ENCODE data around the gene AADACL3.

The AADACL3 gene

DNA sequence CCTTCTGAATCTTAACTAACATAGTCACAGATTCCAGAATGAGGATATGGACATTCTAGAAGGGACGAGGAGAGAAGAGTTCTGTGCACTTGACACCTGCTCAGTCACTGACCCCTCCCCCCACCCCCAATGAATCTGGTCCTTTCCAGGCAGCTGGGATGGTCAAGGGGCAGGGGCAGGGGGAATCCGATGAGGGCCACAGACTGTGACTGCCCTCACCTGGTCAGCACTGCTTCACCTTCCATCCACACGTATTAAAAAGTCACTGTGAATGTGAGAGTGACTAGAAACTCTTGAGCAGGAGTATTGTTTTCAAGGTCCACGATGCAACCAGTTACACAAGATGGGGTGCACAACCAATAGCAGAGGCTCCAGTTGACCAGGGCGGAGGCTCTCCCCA is 48.1 kb downstream of the AADACL3 start:
- no peak for DNase-seq (ENCODE audit: low read depth in 2 of 3, low spot score in 1 of 3)

DNA sequence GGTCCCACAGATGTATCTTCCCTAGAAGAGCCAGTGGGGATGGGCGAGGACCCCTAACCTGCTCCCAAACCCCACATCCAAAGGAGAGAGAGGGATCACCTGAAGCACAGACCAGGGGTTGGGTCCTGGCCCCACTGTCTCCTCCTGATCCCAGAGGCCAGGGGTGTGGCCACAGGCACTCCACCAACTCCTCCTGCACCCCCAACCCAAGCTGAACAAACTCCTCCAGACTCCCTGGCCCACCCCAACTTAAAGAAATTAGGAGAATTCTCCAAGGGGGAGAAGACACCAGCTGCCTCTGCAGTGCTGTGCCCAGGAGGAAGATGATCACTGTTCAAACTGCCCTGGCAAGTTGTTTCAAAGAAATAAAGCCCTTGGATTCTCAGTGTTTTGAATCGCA is 53.1 kb downstream of the AADACL3 start:
- no peak for DNase-seq (ENCODE audit: low read depth in 2 of 3, low spot score in 1 of 3)

DNA sequence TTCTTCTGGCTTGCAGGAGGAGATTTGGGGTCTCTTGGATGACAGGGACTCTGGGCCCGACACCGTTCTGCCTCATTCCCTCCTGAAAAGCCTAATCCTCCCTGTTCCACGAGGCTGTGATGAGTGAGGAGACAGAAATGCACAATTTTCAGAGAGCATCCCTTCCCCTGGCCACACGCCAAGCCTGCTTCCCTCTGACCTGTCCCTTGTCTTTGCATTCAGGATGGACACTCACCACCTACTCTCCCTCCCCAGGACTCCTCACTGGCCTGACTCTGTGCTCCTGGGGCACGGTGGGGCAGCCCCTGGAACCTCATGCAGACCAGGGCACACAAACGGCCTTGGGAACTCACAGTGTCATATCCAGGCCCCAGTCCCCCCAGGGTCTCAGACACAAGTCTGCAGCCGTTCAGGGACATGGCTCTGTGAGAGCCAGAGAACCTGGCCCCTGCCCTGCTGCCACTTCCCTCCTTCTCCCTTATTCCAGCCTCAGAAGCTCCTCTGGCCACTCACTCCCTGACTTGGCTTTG is 54.1 kb downstream of the AADACL3 start:
- no peak for DNase-seq (ENCODE audit: low read depth in 2 of 3, low spot score in 1 of 3)

DNA sequence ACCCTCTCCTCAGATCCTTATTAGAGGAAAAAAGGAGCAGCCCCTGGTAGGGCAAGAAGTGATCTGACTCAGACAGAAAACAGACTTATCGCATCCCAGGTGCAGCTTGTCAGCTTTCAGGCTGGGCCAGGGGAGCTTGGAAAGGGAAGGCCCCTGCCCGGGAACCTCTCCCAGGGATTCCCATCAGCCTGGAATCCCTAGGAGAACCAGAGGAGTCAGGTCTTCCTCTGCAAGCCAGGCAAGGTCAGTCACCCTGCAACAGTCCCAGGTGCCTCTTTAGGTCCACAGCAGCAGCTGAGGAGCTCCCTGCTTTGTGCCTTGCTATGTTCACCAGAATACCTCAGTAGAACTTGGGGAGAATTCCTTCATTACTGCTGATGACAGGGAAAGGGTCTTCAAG is 54.7 kb downstream of the AADACL3 start:
- no peak for DNase-seq (ENCODE audit: low read depth in 2 of 3, low spot score in 1 of 3)

DNA sequence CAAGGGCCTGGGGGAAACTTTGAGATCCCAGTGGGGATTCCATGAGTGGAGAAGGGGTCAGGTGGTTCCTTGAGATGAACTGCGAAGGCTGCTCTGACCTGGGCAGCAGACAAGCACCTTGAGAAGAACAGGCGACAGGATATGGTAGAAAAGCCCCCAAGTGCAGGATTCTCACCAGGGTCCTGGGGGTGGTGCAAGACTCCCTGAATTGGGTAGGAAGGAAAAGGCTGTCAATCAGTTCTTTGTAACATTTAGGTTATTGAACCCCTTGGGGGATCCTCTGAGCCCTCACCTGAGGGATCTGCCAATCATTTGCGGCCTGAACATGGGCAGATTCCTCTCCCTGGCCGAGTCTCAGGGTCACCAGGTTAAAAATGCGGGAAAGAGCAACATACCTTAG is 55.3 kb downstream of the AADACL3 start:
- no peak for DNase-seq (ENCODE audit: low read depth in 2 of 3, low spot score in 1 of 3)

DNA sequence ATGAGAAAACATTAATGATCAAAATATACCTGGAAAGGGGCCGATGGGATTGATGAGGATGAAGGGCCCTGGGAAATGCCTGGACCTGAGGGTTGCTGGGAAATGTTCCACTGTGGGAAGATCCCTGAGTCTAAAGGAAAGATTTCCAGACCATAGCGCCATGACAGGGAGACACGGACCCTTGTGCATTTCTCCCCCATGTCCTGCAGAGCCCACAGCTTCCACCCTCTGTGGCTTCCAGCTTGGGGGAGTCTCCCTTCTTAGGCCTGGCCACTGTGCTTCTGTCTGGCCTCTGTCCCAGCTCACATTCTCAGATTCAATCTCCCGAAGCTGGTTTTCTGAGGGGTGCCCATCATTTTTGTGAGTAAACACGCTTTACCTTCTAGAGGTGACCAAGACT is 56.6 kb downstream of the AADACL3 start:
- no peak for DNase-seq (ENCODE audit: low read depth in 2 of 3, low spot score in 1 of 3)

DNA sequence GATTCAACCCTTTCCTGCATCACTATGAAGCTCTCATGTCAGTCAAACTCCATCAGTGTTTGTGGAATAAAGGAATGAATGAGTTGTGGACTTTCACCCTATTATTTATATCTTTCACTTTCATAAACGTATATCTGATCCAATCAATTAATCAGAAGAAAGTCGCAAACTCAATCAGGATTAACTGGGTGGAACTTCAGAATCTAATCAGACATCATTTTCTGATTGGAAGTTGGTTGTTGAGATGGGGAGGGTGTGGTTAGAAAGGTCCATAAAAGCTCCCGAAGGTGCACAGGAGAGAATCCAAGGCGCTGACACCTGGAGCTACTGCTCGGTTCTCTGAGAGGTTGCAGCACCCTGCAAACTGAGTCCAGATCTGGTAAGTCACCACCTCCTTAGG is 57.5 kb downstream of the AADACL3 start, which contains the start of gene PRAMEF12:
Gene PRAMEF12 (plus strand): TSS at position 301 of the 400 bp plus-strand sequence. CDS start 1,130 bp downstream, outside the sequence.
- DNase-seq (ENCODE audit: low read depth in 2 of 3, low spot score in 1 of 3), result no peak

DNA sequence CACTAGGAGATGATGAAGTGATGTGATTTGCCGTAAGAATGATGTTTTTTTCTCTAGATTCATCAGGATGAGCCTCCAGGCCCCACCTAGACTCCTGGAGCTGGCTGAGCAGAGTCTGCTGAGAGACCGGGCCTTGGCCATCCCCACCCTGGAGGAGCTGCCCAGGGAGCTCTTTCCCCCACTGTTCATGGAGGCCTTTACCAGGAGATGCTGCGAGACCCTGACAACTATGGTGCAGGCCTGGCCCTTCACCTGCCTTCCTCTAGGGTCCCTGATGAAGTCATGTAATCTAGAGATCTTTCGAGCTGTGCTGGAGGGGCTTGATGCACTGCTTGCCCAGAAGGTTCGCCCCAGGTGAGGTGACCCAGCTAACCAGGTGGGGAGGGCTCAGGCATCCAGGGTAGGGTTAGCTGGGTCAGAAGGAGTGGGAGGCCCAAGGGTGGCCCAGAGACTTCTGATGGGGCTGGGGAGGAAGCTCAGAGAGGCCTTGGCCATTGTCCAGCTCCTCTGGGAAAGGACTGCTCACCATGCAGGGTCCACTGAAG is 59.0 kb downstream of the AADACL3 start:
- DNase-seq (ENCODE audit: low read depth in 2 of 3, low spot score in 1 of 3), result no peak

DNA sequence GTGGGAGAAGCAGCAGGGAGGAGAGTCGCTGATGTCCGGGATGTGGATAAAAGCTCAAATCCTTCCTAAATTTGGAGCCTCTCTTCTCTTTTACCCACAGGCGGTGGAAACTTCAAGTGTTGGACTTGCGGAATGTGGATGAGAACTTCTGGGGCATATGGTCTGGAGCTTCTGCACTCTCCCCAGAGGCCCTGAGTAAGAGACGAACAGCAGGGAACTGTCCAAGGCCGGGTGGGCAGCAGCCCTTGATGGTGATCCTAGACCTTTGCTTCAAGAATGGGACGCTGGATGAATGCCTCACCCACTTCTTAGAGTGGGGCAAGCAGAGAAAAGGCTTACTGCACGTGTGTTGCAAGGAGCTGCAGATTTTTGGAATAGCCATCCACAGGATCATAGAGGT is 59.5 kb downstream of the AADACL3 start:
- DNase-seq (ENCODE audit: low read depth in 2 of 3, low spot score in 1 of 3), result no peak

DNA sequence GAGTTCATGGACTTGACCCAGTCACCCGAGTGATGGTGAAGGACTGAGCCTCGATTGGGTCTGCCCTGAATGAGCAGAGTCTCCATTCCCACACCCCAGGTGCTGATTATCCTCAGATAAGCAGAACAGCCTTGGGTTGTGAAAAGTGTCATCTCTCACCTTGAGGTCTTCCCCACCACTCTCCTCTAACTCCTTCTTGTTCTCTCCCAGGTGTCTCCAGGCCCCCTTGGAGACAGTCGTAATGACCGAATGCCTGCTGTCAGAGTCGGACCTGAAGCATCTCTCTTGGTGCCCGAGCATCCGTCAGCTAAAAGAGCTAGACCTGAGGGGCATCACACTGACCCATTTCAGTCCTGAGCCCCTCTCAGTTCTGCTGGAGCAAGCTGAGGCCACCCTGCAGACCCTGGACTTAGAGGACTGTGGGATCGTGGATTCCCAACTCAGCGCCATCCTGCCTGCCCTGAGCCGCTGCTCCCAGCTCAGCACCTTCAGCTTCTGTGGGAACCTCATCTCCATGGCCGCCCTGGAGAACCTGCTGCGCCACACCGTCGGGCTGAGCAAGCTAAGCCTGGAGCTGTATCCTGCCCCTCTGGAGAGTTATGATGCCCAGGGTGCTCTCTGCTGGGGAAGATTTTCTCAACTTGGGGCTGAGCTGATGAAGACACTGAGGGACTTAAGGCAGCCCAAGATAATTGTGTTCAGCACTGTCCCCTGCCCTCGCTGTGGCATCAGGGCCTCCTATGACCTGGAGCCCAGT is 61.1 kb downstream of the AADACL3 start:
- no peak for DNase-seq (ENCODE audit: low read depth in 2 of 3, low spot score in 1 of 3)

Data from stimulated activated CD4-positive, alpha-beta T cell treated with anti-CD3 and anti-CD28 coated beads, Interleukin-12 subunit alpha, Interleukin-12 subunit beta, amount 100 ng/mL, for 48 hours (primary cell).